SK-N-SH (cell line): ENCODE data around the gene CAST. TPM values are rescaled to one million over a fixed set of nuclear protein-coding genes. Genes with fewer than 3 reads are reported as not detected.
"Not testable (repeated sequence)": the region's sequence is repeated elsewhere in the genome, so short reads cannot be mapped to it uniquely, and the experiment has no call there.

Source experiments
- CTCF ChIA-PET: fragments of 300-600, 350-600 bp; formaldehyde crosslinking; extraction: SDS; loops from one replicate; lab custom pipeline; 2021; lab: Yijun Ruan, JAX
- POLR2A ChIA-PET: fragments of 350-600 bp; sonication (Branson Sonifier 250); formaldehyde crosslinking; extraction: SDS; loops from one replicate; lab custom pipeline; 2020; ENCODE audit warnings: antibody characterized with exemption, inconsistent platforms; lab: Yijun Ruan, JAX
- DNase-seq: peaks from one replicate; pipeline ENCODE4 v3.0.0; 2012
- H2AFZ ChIP-seq: fragments of 200-600 bp; sonication (generic); 2 replicates; pipeline ENCODE4 v1.8.1; 2016; ENCODE audit warnings: antibody characterized with exemption, mild to moderate bottlenecking, low read depth
- H3F3A ChIP-seq: fragments of 200-600 bp; sonication (generic); replicated peaks from 2 replicates; pipeline ENCODE3; 2016; ENCODE audit warnings: antibody characterized with exemption, mild to moderate bottlenecking; ENCODE audit not compliant: insufficient read depth
- H3K27ac ChIP-seq, 2 experiments: fragments of 200-500 bp in 1 of 2; fragments of 200-600 bp in 1 of 2; sonication (Bioruptor generic) in 1 of 2; sonication (generic), shearing (Covaris generic) in 1 of 2; 2 replicates each; pipeline versions ENCODE4 v1.5.1 to v1.6.1; 2014 to 2016; ENCODE audit warnings: low read depth in 2 of 2, inconsistent platforms in 1 of 2, low read length in 1 of 2, mild to moderate bottlenecking in 1 of 2, mixed read lengths in 1 of 2
- H3K27me3 ChIP-seq: fragments of 200-600 bp; sonication (generic), shearing (Covaris generic); 2 replicates; pipeline ENCODE4 v1.6.1; 2016; ENCODE audit warnings: mixed run types; ENCODE audit not compliant: insufficient read depth
- H3K36me3 ChIP-seq, 2 experiments: fragments of 200-500 bp in 1 of 2; fragments of 200-600 bp in 1 of 2; sonication (Bioruptor generic) in 1 of 2; sonication (generic) in 1 of 2; replicated peaks in 1 of 2; 2 replicates each; pipeline versions ENCODE3 to v1.5.1; 2014 to 2016; ENCODE audit warnings: low read length in 1 of 2, mild to moderate bottlenecking in 1 of 2; ENCODE audit not compliant: insufficient read depth in 2 of 2, control insufficient read depth in 1 of 2
- H3K4me1 ChIP-seq, 2 experiments: fragments of 200-500 bp in 1 of 2; fragments of 200-600 bp in 1 of 2; sonication (Bioruptor generic) in 1 of 2; sonication (generic), shearing (Covaris generic) in 1 of 2; 2 replicates each; pipeline versions ENCODE4 v1.5.1 to v1.6.1; 2014 to 2016; ENCODE audit warnings: low read depth in 1 of 2, low read length in 1 of 2, mixed run types in 1 of 2; ENCODE audit not compliant: insufficient read depth in 2 of 2, control insufficient read depth in 1 of 2
- H3K4me2 ChIP-seq: fragments of 200-600 bp; sonication (generic), shearing (Covaris generic); 2 replicates; pipeline ENCODE4 v1.6.1; 2017; ENCODE audit warnings: mixed run types
- H3K4me3 ChIP-seq, 2 experiments: fragments of 200-500 bp in 1 of 2; fragments of 200-600 bp in 1 of 2; sonication (Bioruptor generic) in 1 of 2; sonication (generic), shearing (Covaris generic) in 1 of 2; 2 replicates each; pipeline versions ENCODE4 v1.5.1 to v1.8.1; 2014 to 2016; ENCODE audit warnings: low read depth in 2 of 2, inconsistent platforms in 1 of 2, low read length in 1 of 2, mild to moderate bottlenecking in 1 of 2, mixed read lengths in 1 of 2, moderate library complexity in 1 of 2
- H3K79me2 ChIP-seq: fragments of 200-600 bp; sonication (generic); 2 replicates; pipeline ENCODE4 v1.8.1; 2017; ENCODE audit warnings: mild to moderate bottlenecking; ENCODE audit not compliant: insufficient read depth
- H3K9ac ChIP-seq: fragments of 200-600 bp; sonication (generic); 2 replicates; pipeline ENCODE4 v1.6.1; 2017; ENCODE audit warnings: mixed run types
- H3K9me2 ChIP-seq: fragments of 200-600 bp; sonication (generic); 2 replicates; pipeline ENCODE4 v1.6.1; 2017; ENCODE audit warnings: mixed run types
- H3K9me3 ChIP-seq: fragments of 200-600 bp; sonication (generic); 2 replicates; pipeline ENCODE4 v1.6.1; 2017; ENCODE audit warnings: mixed run types, mild to moderate bottlenecking, moderate library complexity
- H4K20me1 ChIP-seq: fragments of 200-600 bp; sonication (generic); 2 replicates; pipeline ENCODE4 v1.6.1; 2017; ENCODE audit warnings: mild to moderate bottlenecking, mixed run types; ENCODE audit not compliant: insufficient read depth
- ELF1 ChIP-seq: IDR thresholded peaks from 2 replicates; pipeline ENCODE4 v1.4.0; 2012
- EZH2phosphoT487 ChIP-seq: fragments of 200-600 bp; sonication (generic); IDR thresholded peaks from 2 replicates; pipeline ENCODE4 v1.6.1; 2017; ENCODE audit warnings: low read depth, mixed run types, mild to moderate bottlenecking, antibody characterized with exemption, moderate library complexity, borderline replicate concordance
- FOSL2 ChIP-seq: IDR thresholded peaks from 2 replicates; pipeline ENCODE4 v1.4.0; 2012; ENCODE audit warnings: low read depth, mild to moderate bottlenecking, moderate library complexity, borderline replicate concordance
- FOXJ3 ChIP-seq: sonication (generic); formaldehyde crosslinking; IDR thresholded peaks from 2 replicates; pipeline ENCODE4 v1.5.1; 2020; ENCODE audit warnings: mild to moderate bottlenecking, missing genetic modification reagents
- GABPA ChIP-seq: IDR thresholded peaks from 2 replicates; pipeline ENCODE4 v1.4.0; 2012; ENCODE audit warnings: low read depth, mild to moderate bottlenecking
- GATA2 ChIP-seq: sonication (generic); formaldehyde crosslinking; IDR thresholded peaks from 2 replicates; pipeline ENCODE4 v1.5.0; 2020; ENCODE audit warnings: mild to moderate bottlenecking, missing genetic modification reagents
- JUND ChIP-seq: IDR thresholded peaks from 2 replicates; pipeline ENCODE4 v1.4.0; 2012
- NFIC ChIP-seq: IDR thresholded peaks from 2 replicates; pipeline ENCODE4 v1.4.0; 2012; ENCODE audit warnings: borderline replicate concordance
- PBX3 ChIP-seq: IDR thresholded peaks from 2 replicates; pipeline ENCODE4; 2012
- POLR2AphosphoS5 ChIP-seq: IDR thresholded peaks from 2 replicates; pipeline ENCODE4 v1.6.1; 2012; ENCODE audit warnings: low read depth, low read length
- TAF1 ChIP-seq: IDR thresholded peaks from 2 replicates; pipeline ENCODE4 v1.6.1; 2012; ENCODE audit warnings: low read depth, mild to moderate bottlenecking, low read length, moderate library complexity, borderline replicate concordance
- YY1 ChIP-seq: IDR thresholded peaks from 2 replicates; pipeline ENCODE4 v1.4.0; 2012; ENCODE audit warnings: low read depth, mild to moderate bottlenecking
- WGBS: methylation state at CpG from one replicate; pipeline ENCODE4 v1.1.6; 2017; ENCODE audit warnings: low lambda C conversion rate; 5-methylcytosine and 5-hydroxymethylcytosine counted together
- polyA plus RNA-seq, 3 experiments: library from polyadenylated mRNA; depleted of rRNA; stranded (reverse); fragments of >200 nt; gene quantifications; 2 replicates each; pipeline ENCODE4 v1.2.3, GENCODE V29; 2012
- TF ChIP-seq, protein P1 (sequence below): fragments of 150-350 bp; IDR thresholded peaks from 2 replicates; pipeline ENCODE4 v1.6.1; 2017; ENCODE audit warnings: antibody characterized with exemption, low read length, low read depth, borderline replicate concordance
- TF ChIP-seq, protein P2 (sequence below): IDR thresholded peaks from 2 replicates; pipeline ENCODE4 v1.4.0; 2012; ENCODE audit warnings: low read depth, borderline replicate concordance
- TF ChIP-seq, protein P3 (sequence below): fragments of 150-350 bp; IDR thresholded peaks from 2 replicates; pipeline ENCODE4 v1.6.1; 2016; ENCODE audit warnings: mild to moderate bottlenecking, low read depth, low read length

CAST gene
- polyA plus RNA-seq, 1 of the 3 experiments (the other 2 are of a cell fraction), result 82.9 TPM

GRCh38 chr5:96796434-96796833 is 134.3 kb downstream of the CAST start:
- TF ChIP-seq PBX3 (no peak), FOXJ3 (CRISPR knock-in tag) (no peak), FOSL2 (no peak), EZH2phosphoT487 (no peak), YY1 (no peak), NFIC (no peak), GATA2 (CRISPR knock-in tag) (no peak), TAF1 (no peak), JUND (no peak), ELF1 (no peak), POLR2AphosphoS5 (no peak), GABPA (no peak)
- TF ChIP-seq, protein P1, sequence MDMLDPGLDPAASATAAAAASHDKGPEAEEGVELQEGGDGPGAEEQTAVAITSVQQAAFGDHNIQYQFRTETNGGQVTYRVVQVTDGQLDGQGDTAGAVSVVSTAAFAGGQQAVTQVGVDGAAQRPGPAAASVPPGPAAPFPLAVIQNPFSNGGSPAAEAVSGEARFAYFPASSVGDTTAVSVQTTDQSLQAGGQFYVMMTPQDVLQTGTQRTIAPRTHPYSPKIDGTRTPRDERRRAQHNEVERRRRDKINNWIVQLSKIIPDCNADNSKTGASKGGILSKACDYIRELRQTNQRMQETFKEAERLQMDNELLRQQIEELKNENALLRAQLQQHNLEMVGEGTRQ, result no peak
- TF ChIP-seq, protein P2, sequence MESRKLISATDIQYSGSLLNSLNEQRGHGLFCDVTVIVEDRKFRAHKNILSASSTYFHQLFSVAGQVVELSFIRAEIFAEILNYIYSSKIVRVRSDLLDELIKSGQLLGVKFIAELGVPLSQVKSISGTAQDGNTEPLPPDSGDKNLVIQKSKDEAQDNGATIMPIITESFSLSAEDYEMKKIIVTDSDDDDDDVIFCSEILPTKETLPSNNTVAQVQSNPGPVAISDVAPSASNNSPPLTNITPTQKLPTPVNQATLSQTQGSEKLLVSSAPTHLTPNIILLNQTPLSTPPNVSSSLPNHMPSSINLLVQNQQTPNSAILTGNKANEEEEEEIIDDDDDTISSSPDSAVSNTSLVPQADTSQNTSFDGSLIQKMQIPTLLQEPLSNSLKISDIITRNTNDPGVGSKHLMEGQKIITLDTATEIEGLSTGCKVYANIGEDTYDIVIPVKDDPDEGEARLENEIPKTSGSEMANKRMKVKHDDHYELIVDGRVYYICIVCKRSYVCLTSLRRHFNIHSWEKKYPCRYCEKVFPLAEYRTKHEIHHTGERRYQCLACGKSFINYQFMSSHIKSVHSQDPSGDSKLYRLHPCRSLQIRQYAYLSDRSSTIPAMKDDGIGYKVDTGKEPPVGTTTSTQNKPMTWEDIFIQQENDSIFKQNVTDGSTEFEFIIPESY, result no peak
- TF ChIP-seq, protein P3, sequence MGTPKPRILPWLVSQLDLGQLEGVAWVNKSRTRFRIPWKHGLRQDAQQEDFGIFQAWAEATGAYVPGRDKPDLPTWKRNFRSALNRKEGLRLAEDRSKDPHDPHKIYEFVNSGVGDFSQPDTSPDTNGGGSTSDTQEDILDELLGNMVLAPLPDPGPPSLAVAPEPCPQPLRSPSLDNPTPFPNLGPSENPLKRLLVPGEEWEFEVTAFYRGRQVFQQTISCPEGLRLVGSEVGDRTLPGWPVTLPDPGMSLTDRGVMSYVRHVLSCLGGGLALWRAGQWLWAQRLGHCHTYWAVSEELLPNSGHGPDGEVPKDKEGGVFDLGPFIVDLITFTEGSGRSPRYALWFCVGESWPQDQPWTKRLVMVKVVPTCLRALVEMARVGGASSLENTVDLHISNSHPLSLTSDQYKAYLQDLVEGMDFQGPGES, result no peak
- TF ChIP-seq, all 33 proteins: peak for 0
- Histone ChIP-seq H3K4me2 (no peak overlapping the region), H3K79me2 (no peaks in the 10 kb centered on the region), H3K27me3 (no peaks in the 10 kb centered on the region), H4K20me1 (no peaks in the 10 kb centered on the region), H3K4me1 (no peaks in the 10 kb centered on the region), H3F3A (no peaks in the 10 kb centered on the region), H3K36me3 (peaks cover 25 to 34% of the 10 kb centered on the region in 2 experiments), H3K9me3 (no peaks in the 10 kb centered on the region), H3K9me2 (no peaks in the 10 kb centered on the region), H2AFZ (no peak overlapping the region), H3K27ac (no peak overlapping the region), H3K9ac (no peak overlapping the region), H3K4me3 (no peak overlapping the region)
- ChIA-PET POLR2A (no interaction called here), CTCF (no interaction called here)
- 89% methylated on average over 2 of the region's 2 CpGs for WGBS
- DNase-seq, result no peak

DNA sequence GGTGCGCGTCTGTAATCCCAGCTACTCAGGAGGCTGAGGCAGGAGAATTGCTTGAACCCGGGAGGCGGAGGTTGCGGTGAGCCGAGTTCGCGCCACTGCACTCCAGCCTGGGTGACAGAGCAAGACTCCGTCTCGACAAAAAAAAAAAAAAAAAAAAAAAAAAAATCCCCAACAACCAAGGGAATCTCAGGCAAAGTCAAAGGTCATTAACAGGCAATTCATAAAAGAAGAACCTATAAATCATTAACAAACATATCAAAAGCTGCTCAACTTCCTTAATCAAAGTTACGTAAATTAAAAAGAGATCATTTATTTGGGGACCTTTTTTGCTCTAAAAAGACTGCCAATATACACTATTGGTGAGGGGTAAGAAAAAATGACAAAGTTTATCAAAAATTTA is 139.5 kb downstream of the CAST start:
- H3K27me3 ChIP-seq, CTCF ChIA-PET, H3K79me2 ChIP-seq, H3K4me2 ChIP-seq, H3K4me1 ChIP-seq, H3K9me3 ChIP-seq, H3K27ac ChIP-seq, H3K36me3 ChIP-seq, H3K9me2 ChIP-seq, POLR2A ChIA-PET, H3K4me3 ChIP-seq, H4K20me1 ChIP-seq, H2AFZ ChIP-seq, H3K9ac ChIP-seq, H3F3A ChIP-seq, DNase-seq: not testable (repeated sequence)
- WGBS, result 91% methylated on average over 11 of the region's 11 CpGs
